Subcutaneous adipose tissue (tissue), 4 donors: ENCODE measurements around the gene MEGF11. TPM values are rescaled to one million over a fixed set of nuclear protein-coding genes. Genes with fewer than 3 reads are reported as not detected.

Source experiments
- total RNA-seq, 4 donors: library from RNA; depleted of rRNA; stranded (reverse); fragments of >200 nt; gene quantifications; one replicate each; pipeline ENCODE4 v1.1.0, GENCODE V29; 2016
- TF ChIP-seq, protein P1 (sequence below): fragments of 450-650 bp; IDR thresholded peaks from one replicate; pipeline ENCODE4 v1.5.1; 2016; ENCODE audit warnings: low read depth, mild to moderate bottlenecking, control low read depth, antibody characterized with exemption, moderate library complexity

MEGF11 gene
- total RNA-seq, 4 donors from 2014 or later, result not detected

DNA sequence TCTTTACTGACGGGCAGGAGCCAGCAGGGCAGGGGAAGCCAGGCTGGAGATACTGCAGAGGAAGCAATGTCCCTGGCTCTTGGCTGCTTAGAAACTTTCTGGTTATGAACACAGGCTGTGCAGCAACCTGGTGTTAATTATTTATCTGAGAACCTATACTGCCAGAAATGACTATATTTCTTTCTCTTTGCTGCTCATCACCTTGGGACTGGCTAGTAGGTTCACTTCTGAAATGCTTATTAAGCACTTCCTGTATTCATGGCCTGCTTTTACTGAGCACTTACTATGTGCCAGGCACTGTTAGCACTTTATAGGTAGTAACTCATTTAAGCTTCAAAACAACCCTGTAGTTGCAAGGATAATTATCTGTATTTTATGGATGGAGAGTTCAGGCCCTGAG, 326.7 kb downstream of the MEGF11 start:
- TF ChIP-seq, protein P1, sequence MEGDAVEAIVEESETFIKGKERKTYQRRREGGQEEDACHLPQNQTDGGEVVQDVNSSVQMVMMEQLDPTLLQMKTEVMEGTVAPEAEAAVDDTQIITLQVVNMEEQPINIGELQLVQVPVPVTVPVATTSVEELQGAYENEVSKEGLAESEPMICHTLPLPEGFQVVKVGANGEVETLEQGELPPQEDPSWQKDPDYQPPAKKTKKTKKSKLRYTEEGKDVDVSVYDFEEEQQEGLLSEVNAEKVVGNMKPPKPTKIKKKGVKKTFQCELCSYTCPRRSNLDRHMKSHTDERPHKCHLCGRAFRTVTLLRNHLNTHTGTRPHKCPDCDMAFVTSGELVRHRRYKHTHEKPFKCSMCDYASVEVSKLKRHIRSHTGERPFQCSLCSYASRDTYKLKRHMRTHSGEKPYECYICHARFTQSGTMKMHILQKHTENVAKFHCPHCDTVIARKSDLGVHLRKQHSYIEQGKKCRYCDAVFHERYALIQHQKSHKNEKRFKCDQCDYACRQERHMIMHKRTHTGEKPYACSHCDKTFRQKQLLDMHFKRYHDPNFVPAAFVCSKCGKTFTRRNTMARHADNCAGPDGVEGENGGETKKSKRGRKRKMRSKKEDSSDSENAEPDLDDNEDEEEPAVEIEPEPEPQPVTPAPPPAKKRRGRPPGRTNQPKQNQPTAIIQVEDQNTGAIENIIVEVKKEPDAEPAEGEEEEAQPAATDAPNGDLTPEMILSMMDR, result no peak

DNA sequence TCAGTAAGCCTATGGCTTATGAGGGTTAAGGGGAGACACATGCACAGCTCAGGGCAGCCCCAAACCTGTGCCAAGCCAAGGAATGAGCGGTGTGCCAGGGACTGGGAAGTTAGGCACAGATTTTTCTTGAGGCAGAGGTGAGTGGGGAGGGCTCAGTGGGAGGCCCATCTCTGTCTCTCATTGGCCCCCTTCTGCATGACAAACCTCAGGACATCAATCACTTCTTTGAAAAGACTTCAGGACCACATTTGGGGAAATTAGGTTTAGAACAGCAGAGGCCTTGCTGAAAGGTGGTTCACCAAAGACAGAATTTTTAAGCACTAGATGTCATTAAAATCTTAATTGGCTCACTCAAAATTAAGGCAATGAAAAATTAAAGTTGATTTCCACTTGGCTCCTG, 327.1 kb downstream of the MEGF11 start:
- TF ChIP-seq, protein P1, result no peak

DNA sequence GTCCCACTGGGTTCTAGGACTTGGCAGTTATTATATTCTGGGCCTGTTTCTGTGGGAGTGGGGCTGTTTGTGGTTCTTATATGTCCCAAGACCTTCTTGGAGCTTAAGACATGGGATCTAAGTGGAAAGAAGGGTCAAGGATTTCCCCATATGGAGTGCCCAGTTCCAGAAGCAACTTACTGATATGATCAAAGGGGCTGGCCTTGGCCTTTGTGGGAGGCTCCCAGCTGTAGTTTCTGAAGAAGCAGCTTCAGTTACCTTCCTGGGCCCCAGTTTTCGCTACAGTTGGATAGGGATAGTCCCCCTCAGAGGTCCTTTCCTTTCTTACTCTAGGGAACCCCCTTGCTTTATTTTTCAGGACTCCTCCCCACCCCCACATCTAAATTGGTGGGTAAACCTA, 328.2 kb downstream of the MEGF11 start:
- TF ChIP-seq, protein P1, result no peak

DNA sequence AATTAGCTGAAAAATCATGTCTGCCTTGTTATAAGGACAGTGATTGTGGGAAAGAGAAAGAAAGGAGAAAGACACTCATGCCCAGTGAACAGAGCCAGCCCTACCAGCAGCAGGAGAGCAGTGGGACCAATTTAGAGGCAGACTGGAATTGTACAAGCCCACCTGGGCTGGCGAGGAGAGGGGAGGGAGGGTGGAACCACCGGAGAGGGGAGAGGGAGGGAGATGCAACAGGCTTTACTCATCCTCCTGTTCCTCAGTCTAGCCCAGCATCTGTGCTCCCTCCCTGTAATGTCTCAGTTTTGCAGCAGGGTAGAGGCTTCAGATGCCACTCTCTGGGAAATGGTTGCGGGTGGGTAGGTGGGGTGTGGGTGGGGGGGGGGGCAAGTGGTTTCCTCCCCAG, 329.5 kb downstream of the MEGF11 start:
- TF ChIP-seq, protein P1, result no peak

DNA sequence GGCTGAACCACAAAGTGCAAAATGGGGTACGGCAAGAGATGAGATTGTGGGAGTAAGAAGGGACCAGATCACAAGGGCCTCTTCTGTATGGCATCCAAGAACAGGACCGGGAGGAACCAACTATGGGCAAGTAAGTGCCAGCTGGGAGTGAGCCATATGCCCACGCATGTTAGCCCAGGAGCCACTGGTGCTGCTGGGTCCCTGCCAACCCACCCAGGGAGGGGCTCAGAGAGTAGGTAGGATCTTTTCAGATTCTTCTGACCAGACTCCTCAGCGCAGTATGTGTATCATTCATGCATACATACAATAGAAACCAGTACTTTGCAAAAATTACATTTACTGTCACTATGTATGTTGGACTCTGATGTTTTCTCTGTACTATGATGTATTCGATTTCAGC, 330.3 kb downstream of the MEGF11 start:
- TF ChIP-seq, protein P1, result no peak

DNA sequence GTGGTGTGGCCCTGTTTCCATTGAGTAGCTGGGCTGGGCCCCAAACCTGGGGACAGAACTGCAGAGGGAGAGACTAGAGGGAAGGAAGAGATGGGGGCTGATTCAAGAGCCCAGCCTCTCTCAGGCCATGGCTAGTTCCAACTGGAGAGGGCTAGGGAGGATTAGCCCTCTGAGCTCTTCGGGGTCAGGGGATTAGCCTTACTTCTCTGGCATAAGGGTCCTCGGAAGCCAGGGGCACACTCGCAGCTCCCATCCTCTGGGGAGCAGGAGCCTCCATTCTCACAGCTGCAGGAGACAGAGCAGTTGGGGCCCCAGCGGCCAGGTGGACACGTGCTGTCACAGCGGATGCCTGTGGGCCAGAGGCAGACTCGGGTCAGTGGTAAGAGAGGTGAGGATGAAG, 330.9 kb downstream of the MEGF11 start:
- TF ChIP-seq, protein P1, result no peak

DNA sequence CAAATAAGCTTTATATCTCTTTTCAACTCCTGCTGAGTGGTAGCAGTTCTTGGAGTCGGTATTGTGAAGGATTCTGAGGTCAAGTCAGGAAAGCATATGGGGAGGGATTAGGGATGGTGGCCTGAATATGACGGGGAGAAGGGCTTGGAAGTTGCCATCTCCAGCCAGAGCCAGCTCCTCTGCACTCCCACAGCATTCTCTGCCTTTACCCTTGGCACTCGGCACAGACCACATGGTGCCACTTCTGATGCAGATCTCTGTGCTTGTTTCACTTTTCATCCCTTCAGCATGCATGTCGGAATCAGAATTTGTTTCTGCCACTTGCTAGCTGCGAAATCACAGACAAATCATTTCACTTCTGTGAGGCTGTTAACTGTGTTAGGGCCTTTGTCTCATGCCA, 331.8 kb downstream of the MEGF11 start:
- TF ChIP-seq, protein P1, result no peak

DNA sequence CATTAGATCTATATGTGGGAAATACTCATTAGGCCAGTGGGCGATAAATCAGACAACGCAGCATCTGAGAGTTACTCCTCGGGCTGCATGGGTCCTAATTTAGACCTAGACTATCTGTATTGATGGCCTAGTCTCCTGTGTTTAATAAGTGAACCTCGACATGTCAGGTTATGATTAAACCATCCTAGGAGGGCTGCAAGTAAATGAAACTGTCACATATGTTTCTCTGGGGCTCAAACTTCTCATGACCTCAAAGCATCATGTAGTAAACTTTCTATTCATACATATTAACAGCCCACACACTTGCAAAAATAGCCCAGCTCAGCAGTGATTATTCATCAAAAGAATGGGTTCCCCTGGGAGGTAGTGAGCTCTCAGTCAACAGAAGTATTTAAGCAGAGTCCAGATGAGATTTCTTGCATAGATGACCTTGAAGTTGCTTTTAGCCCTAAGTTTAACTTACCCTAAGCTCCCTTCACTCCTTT, 332.7 kb downstream of the MEGF11 start:
- TF ChIP-seq, protein P1, result no peak
